ENCODE results near the gene SH2B2.

GRCh38 chr7:102318482-102318971 lies 31.9 kb downstream of the SH2B2 start:
- TF ChIP-seq, protein P1, sequence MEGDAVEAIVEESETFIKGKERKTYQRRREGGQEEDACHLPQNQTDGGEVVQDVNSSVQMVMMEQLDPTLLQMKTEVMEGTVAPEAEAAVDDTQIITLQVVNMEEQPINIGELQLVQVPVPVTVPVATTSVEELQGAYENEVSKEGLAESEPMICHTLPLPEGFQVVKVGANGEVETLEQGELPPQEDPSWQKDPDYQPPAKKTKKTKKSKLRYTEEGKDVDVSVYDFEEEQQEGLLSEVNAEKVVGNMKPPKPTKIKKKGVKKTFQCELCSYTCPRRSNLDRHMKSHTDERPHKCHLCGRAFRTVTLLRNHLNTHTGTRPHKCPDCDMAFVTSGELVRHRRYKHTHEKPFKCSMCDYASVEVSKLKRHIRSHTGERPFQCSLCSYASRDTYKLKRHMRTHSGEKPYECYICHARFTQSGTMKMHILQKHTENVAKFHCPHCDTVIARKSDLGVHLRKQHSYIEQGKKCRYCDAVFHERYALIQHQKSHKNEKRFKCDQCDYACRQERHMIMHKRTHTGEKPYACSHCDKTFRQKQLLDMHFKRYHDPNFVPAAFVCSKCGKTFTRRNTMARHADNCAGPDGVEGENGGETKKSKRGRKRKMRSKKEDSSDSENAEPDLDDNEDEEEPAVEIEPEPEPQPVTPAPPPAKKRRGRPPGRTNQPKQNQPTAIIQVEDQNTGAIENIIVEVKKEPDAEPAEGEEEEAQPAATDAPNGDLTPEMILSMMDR (IDR thresholded peaks at IDR 0.05 in 8 of 11, conservative IDR thresholded peaks at IDR 0.05 in 3 of 11) = no peak
- TF ChIP-seq POLR2A (IDR thresholded peaks at IDR 0.05) = no peak
